Measurements from ENCODE around the gene NPY. TPM values are rescaled to one million over a fixed set of nuclear protein-coding genes. Genes with fewer than 3 reads are reported as not detected.

The NPY gene
- total and polyA plus RNA-seq, 2 of the 8 experiments (the other 6 are each of a cell fraction or from before 2014, with no cell fraction given) = 1.2 to 1.7 TPM

DNA sequence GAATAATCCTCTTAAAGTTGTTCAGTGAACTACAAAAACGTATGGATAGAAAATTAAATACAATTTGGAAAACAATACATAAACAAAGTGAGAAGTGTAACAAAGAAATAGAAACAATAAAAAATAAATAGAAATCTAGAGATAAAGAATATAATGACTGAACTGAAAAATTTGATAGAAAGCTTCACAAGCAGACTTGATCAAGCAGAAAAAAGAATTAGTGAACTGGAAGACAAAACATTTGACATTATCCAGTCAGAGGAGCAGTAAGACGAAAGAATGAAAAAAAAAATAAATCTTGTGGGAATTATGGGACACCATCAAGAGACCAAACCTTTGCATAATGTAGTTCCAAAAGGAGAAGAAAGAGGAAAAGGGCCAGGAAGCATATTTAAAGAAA, 32.4 kb upstream of the NPY start (continued):
- TF ChIP-seq, protein P1, sequence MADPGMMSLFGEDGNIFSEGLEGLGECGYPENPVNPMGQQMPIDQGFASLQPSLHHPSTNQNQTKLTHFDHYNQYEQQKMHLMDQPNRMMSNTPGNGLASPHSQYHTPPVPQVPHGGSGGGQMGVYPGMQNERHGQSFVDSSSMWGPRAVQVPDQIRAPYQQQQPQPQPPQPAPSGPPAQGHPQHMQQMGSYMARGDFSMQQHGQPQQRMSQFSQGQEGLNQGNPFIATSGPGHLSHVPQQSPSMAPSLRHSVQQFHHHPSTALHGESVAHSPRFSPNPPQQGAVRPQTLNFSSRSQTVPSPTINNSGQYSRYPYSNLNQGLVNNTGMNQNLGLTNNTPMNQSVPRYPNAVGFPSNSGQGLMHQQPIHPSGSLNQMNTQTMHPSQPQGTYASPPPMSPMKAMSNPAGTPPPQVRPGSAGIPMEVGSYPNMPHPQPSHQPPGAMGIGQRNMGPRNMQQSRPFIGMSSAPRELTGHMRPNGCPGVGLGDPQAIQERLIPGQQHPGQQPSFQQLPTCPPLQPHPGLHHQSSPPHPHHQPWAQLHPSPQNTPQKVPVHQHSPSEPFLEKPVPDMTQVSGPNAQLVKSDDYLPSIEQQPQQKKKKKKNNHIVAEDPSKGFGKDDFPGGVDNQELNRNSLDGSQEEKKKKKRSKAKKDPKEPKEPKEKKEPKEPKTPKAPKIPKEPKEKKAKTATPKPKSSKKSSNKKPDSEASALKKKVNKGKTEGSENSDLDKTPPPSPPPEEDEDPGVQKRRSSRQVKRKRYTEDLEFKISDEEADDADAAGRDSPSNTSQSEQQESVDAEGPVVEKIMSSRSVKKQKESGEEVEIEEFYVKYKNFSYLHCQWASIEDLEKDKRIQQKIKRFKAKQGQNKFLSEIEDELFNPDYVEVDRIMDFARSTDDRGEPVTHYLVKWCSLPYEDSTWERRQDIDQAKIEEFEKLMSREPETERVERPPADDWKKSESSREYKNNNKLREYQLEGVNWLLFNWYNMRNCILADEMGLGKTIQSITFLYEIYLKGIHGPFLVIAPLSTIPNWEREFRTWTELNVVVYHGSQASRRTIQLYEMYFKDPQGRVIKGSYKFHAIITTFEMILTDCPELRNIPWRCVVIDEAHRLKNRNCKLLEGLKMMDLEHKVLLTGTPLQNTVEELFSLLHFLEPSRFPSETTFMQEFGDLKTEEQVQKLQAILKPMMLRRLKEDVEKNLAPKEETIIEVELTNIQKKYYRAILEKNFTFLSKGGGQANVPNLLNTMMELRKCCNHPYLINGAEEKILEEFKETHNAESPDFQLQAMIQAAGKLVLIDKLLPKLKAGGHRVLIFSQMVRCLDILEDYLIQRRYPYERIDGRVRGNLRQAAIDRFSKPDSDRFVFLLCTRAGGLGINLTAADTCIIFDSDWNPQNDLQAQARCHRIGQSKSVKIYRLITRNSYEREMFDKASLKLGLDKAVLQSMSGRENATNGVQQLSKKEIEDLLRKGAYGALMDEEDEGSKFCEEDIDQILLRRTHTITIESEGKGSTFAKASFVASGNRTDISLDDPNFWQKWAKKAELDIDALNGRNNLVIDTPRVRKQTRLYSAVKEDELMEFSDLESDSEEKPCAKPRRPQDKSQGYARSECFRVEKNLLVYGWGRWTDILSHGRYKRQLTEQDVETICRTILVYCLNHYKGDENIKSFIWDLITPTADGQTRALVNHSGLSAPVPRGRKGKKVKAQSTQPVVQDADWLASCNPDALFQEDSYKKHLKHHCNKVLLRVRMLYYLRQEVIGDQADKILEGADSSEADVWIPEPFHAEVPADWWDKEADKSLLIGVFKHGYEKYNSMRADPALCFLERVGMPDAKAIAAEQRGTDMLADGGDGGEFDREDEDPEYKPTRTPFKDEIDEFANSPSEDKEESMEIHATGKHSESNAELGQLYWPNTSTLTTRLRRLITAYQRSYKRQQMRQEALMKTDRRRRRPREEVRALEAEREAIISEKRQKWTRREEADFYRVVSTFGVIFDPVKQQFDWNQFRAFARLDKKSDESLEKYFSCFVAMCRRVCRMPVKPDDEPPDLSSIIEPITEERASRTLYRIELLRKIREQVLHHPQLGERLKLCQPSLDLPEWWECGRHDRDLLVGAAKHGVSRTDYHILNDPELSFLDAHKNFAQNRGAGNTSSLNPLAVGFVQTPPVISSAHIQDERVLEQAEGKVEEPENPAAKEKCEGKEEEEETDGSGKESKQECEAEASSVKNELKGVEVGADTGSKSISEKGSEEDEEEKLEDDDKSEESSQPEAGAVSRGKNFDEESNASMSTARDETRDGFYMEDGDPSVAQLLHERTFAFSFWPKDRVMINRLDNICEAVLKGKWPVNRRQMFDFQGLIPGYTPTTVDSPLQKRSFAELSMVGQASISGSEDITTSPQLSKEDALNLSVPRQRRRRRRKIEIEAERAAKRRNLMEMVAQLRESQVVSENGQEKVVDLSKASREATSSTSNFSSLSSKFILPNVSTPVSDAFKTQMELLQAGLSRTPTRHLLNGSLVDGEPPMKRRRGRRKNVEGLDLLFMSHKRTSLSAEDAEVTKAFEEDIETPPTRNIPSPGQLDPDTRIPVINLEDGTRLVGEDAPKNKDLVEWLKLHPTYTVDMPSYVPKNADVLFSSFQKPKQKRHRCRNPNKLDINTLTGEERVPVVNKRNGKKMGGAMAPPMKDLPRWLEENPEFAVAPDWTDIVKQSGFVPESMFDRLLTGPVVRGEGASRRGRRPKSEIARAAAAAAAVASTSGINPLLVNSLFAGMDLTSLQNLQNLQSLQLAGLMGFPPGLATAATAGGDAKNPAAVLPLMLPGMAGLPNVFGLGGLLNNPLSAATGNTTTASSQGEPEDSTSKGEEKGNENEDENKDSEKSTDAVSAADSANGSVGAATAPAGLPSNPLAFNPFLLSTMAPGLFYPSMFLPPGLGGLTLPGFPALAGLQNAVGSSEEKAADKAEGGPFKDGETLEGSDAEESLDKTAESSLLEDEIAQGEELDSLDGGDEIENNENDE (IDR thresholded peaks at IDR 0.05; ENCODE audit: insufficient replicate concordance, low read length) = no peak
- TF ChIP-seq HDAC2 (IDR thresholded peaks at IDR 0.05; ENCODE audit: borderline replicate concordance in 1 of 2, low read depth in 2 of 2, low read length in 2 of 2) (no peak), JUND (IDR thresholded peaks at IDR 0.05; ENCODE audit: low read length) (no peak), SP2 (IDR thresholded peaks at IDR 0.05; ENCODE audit: low read length) (no peak), FOSL1 (IDR thresholded peaks at IDR 0.05; ENCODE audit: insufficient read depth, low read depth, low read length) (no peak), RNF2 (IDR thresholded peaks at IDR 0.05; ENCODE audit: borderline replicate concordance, low read depth, low read length, missing control alignments, poor library complexity, severe bottlenecking) (no peak), RBBP5 (IDR thresholded peaks at IDR 0.05; ENCODE audit: borderline replicate concordance, low read depth, low read length) (no peak), BACH1 (IDR thresholded peaks at IDR 0.05; ENCODE audit: low read length) (no peak)

Measured in H1 (cell line).